K562 (cell line): ENCODE data around the gene SPTBN4. TPM values are rescaled to one million over a fixed set of nuclear protein-coding genes. Genes with fewer than 3 reads are reported as not detected.

Experiments used
- ERF ChIP-seq: fragments of 450-650 bp; formaldehyde crosslinking; IDR thresholded peaks from 2 replicates; pipeline ENCODE4 v1.4.0; 2020; ENCODE audit warnings: mild to moderate bottlenecking, mixed read lengths
- ETV6 ChIP-seq, 3 experiments: fragments of 150-350 bp in 1 of 3; sonication (generic) in 1 of 3; formaldehyde crosslinking in 1 of 3; IDR thresholded peaks; 2 replicates each; pipeline versions ENCODE4 v1.6.1 to v1.8.0; 2014 to 2022; ENCODE audit warnings: borderline replicate concordance in 2 of 3, low read depth in 2 of 3, antibody characterized with exemption in 1 of 3, low read length in 1 of 3, mild to moderate bottlenecking in 1 of 3, missing genetic modification reagents in 1 of 3
- KAT2B ChIP-seq: IDR thresholded peaks from one replicate; pipeline ENCODE4 v1.6.1; 2012; ENCODE audit warnings: low read depth, mild to moderate bottlenecking, control low read depth, inconsistent platforms, low read length, moderate library complexity
- KLF16 ChIP-seq: IDR thresholded peaks from 2 replicates; pipeline ENCODE4 v1.6.1; 2016; ENCODE audit warnings: antibody characterized with exemption
- MBD1 ChIP-seq: fragments of 250-450 bp; sonication (Bioruptor Pico); IDR thresholded peaks from 2 replicates; pipeline ENCODE4 v1.8.0; 2022; ENCODE audit warnings: inconsistent platforms
- MIER1 ChIP-seq: fragments of 450-650 bp; IDR thresholded peaks from 2 replicates; pipeline ENCODE4 v1.6.1; 2016; ENCODE audit warnings: antibody characterized with exemption, mild to moderate bottlenecking, low read depth
- ZBTB26 ChIP-seq: fragments of 450-650 bp; formaldehyde crosslinking; IDR thresholded peaks from 2 replicates; pipeline ENCODE4 v1.4.0; 2022; ENCODE audit warnings: missing genetic modification characterization
- ZNF507 ChIP-seq: conservative IDR thresholded peaks from 2 replicates; pipeline ENCODE4 v1.6.1; 2017; ENCODE audit warnings: missing genetic modification characterization, missing compliant biosample characterization
- ZNF584 ChIP-seq: fragments of 200-800 bp; sonication (Bioruptor generic); IDR thresholded peaks from 2 replicates; pipeline ENCODE4 v1.6.1; 2016; ENCODE audit warnings: low read depth, mild to moderate bottlenecking, missing genetic modification characterization, missing compliant biosample characterization
- ZNF668 ChIP-seq: fragments of 250-450 bp; sonication (Bioruptor Pico); IDR thresholded peaks from 2 replicates; pipeline ENCODE4 v1.8.0; 2022; ENCODE audit warnings: mild to moderate bottlenecking, inconsistent platforms
- ZNF77 ChIP-seq: fragments of 250-450 bp; sonication (Bioruptor Pico); IDR thresholded peaks from 2 replicates; pipeline ENCODE4 v1.5.0; 2020
- polyA plus RNA-seq, 8 experiments: library from polyadenylated mRNA; depleted of rRNA in 4 of 8; stranded (reverse) in 5 of 8; unstranded in 3 of 8; fragments of >200 nt; fragmentation: Nextera tagmentation in 2 of 8; fragmentation: Illumina TruSeq in 1 of 8; extraction: Ambion mirVana in 2 of 8; extraction: Trizol in 1 of 8; gene quantifications; 2 replicates each; pipeline versions ENCODE4 v1.2.1 to v1.2.3, GENCODE V29; 2011 to 2014; ENCODE audit warnings: inconsistent platforms in 1 of 8, missing spikeins in 1 of 8
- total RNA-seq, 7 experiments: library from RNA; depleted of rRNA in 6 of 7; stranded (reverse); fragments of >200 nt in 6 of 7; fragmentation: Illumina TruSeq in 2 of 7; extraction: Trizol in 2 of 7; gene quantifications; 2 replicates each; pipeline versions ENCODE4 v1.2.1 to v1.2.3, GENCODE V29; 2011 to 2021; ENCODE audit warnings: low replicate concordance in 1 of 7
- TF ChIP-seq, protein P1 (sequence below): fragments of 450-650 bp; IDR thresholded peaks from 2 replicates; pipeline ENCODE4 v1.6.1; 2018; ENCODE audit warnings: mild to moderate bottlenecking, low read depth; ENCODE audit not compliant: partially characterized antibody
- TF ChIP-seq, protein P2 (sequence below): fragments of 450-650 bp; IDR thresholded peaks from 2 replicates; pipeline ENCODE4 v1.6.1; 2014; ENCODE audit warnings: low read depth, mild to moderate bottlenecking, moderate library complexity, borderline replicate concordance
- TF ChIP-seq, protein P3 (sequence below): fragments of 250-450 bp; sonication (Bioruptor Pico); IDR thresholded peaks from 2 replicates; pipeline ENCODE4 v1.5.0; 2021; ENCODE audit warnings: mild to moderate bottlenecking, moderate library complexity

The SPTBN4 gene
- total and polyA plus RNA-seq, 9 of the 15 experiments (the other 6 are each of a cell fraction or from before 2014, with no cell fraction given) = 0.01 to 1.5 (median 0.86) TPM

DNA sequence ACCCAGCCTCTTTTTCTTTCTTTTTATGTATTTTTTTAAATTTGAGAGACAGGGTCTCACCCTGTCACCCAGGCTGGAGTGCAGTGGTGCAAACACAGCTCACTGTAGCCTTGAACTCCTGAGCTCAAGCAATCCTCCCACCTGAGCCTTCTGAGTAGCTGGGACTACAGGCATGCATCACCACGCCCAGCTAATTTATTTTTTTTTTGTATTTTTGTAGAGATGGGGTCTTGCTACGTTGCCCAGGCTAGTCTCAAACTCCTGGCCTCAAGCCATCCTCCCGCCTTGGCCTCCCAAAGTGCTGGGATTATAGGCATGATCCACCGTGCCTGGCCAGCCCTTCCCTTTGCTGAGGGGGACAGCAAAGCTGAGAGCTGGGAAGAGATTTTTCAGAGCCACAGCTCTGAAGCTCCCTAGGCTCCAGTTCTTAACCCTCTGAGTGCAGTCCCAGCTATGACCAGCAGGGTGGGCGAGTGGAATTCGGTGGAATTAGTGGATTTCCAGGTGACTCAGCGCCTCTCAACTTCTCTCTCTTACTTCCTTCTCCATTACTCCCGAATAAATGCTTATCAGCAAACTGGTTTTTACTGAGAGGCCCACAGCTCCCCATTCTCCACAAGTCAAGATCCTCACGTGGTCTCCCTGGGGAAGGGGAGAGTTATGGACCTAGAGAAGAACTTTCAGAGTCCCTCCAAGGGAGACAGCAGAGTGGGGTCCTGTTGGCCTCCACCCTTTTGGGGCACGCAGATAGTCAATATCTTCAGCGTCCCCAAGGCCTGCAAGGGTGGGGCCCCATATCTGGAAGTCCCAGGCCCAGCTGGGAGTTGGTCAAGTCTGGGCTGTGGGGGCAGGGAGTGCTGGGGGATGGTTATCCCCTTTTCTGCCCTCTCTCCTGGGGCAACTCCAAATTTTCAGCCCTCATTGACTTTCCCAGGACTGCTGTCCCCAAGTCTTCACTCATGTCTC, 2.5 kb upstream of the SPTBN4 start (continued):
- TF ChIP-seq MBD1 (CRISPR knock-in tag) = no peak
- TF ChIP-seq MIER1 = peak; percentile 40; the same call in 1 of the 2 replicates
- TF ChIP-seq, protein P1, sequence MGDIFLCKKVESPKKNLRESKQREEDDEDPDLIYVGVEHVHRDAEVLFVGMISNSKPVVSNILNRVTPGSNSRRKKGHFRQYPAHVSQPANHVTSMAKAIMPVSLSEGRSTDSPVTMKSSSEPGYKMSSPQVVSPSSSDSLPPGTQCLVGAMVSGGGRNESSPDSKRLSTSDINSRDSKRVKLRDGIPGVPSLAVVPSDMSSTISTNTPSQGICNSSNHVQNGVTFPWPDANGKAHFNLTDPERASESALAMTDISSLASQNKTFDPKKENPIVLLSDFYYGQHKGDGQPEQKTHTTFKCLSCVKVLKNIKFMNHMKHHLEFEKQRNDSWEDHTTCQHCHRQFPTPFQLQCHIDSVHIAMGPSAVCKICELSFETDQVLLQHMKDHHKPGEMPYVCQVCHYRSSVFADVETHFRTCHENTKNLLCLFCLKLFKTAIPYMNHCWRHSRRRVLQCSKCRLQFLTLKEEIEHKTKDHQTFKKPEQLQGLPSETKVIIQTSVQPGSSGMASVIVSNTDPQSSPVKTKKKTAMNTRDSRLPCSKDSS = no peak
- no peak for TF ChIP-seq ZBTB26 (CRISPR knock-in tag)
- TF ChIP-seq KLF16 = peak; percentile 96
- TF ChIP-seq, protein P2, sequence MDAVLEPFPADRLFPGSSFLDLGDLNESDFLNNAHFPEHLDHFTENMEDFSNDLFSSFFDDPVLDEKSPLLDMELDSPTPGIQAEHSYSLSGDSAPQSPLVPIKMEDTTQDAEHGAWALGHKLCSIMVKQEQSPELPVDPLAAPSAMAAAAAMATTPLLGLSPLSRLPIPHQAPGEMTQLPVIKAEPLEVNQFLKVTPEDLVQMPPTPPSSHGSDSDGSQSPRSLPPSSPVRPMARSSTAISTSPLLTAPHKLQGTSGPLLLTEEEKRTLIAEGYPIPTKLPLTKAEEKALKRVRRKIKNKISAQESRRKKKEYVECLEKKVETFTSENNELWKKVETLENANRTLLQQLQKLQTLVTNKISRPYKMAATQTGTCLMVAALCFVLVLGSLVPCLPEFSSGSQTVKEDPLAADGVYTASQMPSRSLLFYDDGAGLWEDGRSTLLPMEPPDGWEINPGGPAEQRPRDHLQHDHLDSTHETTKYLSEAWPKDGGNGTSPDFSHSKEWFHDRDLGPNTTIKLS = no peak
- TF ChIP-seq ZNF77 = no peak
- TF ChIP-seq, protein P3, sequence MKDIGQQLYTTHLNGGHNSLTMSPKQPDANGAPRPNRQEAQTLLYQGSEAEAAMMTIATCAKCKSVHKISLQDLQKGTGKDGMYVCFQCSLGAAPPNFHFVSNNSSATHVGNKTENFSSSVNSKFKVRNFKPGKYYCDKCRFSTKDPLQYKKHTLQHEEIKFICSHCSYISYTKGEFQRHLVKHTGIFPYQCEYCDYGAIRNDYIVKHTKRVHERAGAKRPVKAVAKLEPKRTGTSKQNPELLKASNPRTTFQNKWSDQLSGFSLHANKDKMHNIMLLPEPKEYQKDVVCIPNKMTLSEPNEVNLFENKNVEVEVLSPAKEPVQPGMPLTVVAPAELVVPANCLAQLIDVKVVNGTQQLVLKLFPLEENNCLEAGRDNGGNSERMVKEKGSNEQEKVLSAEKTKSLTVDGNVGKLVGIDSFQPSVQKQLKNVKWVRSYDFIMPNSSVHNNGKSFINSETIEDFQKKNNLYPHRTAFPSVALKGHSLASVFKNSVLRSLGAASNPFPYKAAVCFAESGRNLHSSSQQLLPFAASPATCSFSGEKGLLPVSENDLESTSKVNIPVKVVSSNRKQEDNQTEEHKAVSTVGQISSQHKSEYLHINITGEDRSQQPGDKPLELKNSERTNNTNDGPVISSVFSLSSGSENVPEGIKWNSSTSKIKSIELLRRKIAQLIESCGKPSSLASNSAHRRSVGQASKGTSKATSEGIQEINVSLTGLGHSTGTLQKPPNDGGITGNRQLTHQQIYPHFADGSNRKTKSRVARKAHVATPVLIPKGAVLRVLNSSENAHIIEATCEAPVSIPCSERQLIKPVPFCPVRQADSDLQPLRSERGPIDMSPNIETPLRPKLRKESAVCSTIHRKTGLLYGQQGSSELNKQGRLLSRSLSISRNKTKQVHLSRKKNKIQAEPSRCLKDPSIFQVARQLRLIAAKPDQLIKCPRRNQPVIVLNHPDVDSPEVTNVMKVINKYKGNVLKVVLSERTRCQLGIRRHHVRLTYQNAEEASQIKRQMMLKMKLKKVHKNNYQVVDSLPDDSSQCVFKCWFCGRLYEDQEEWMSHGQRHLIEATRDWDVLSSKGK = no peak
- no peak for TF ChIP-seq ZNF584
- TF ChIP-seq ZNF507 (tag) = no peak
- TF ChIP-seq ERF = no peak
- no peak for TF ChIP-seq KAT2B
- TF ChIP-seq ZNF668 (CRISPR knock-in tag) = no peak
- peak in 1 of 2 experiments; percentile 55; a peak in 1 of 4 replicates for TF ChIP-seq ETV6 (IDR thresholded peaks at IDR 0.05; ENCODE audit: borderline replicate concordance in 1 of 2, low read depth in 2 of 2, low read length in 1 of 2)
- TF ChIP-seq ETV6 (CRISPR knock-in tag; IDR thresholded peaks at IDR 0.05; ENCODE audit: borderline replicate concordance) = no peak
